Measurements from ENCODE around the gene C19orf67.

The C19orf67 gene

GRCh38 chr19:14117668-14118164 lies 32.1 kb upstream of the C19orf67 start, which contains the start of gene PRKACA:
Gene PRKACA (minus strand): TSS chr19:14117762. CDS start chr19:14117547, 215 bp downstream.
- Histone ChIP-seq H3K9ac (ENCODE audit: low read depth in 1 of 2, low read length in 2 of 2) (peak within 1 kb of the TSS; percentile 75 to 90), H3K27ac (ENCODE audit: low read depth, low read length) (peak within 1 kb of the TSS; percentile 97), H3K9me3 (ENCODE audit: control insufficient read depth in 1 of 2, low read length in 2 of 2) (no peaks in the 10 kb centered on the region), H3K4me1 (ENCODE audit: control insufficient read depth in 1 of 2, insufficient read depth in 2 of 2, low read length in 2 of 2) (peaks cover 40 to 44% of the 10 kb centered on the region in 2 donors), H3K27me3 (ENCODE audit: control insufficient read depth in 1 of 2, insufficient read depth in 2 of 2, low read length in 2 of 2) (no peaks in the 10 kb centered on the region), H3K36me3 (ENCODE audit: control insufficient read depth in 1 of 2, insufficient read depth in 2 of 2, low read length in 2 of 2) (no peaks in the 10 kb centered on the region), H3K4me3 (ENCODE audit: low read depth in 1 of 2, low read length in 2 of 2) (peak within 1 kb of the TSS; percentile 75 to 78)

GRCh38 chr19:14116918-14117578 lies 31.5 kb upstream of the C19orf67 start:
- H3K9ac ChIP-seq (ENCODE audit: low read depth in 1 of 2, low read length in 2 of 2), result peak overlapping the region; percentile 58 to 77
- peak overlapping the region; percentile 70 to 75 for H3K4me3 ChIP-seq (ENCODE audit: low read depth in 1 of 2, low read length in 2 of 2)
- H3K27me3 ChIP-seq (ENCODE audit: control insufficient read depth in 1 of 2, insufficient read depth in 2 of 2, low read length in 2 of 2), result no peaks in the 10 kb centered on the region
- no peak overlapping the region for H3K27ac ChIP-seq (ENCODE audit: low read depth, low read length)
- no peaks in the 10 kb centered on the region for H3K9me3 ChIP-seq (ENCODE audit: control insufficient read depth in 1 of 2, low read length in 2 of 2)
- H3K36me3 ChIP-seq (ENCODE audit: control insufficient read depth in 1 of 2, insufficient read depth in 2 of 2, low read length in 2 of 2), result no peaks in the 10 kb centered on the region
- peaks cover 44 to 47% of the 10 kb centered on the region in 2 donors for H3K4me1 ChIP-seq (ENCODE audit: control insufficient read depth in 1 of 2, insufficient read depth in 2 of 2, low read length in 2 of 2)

DNA sequence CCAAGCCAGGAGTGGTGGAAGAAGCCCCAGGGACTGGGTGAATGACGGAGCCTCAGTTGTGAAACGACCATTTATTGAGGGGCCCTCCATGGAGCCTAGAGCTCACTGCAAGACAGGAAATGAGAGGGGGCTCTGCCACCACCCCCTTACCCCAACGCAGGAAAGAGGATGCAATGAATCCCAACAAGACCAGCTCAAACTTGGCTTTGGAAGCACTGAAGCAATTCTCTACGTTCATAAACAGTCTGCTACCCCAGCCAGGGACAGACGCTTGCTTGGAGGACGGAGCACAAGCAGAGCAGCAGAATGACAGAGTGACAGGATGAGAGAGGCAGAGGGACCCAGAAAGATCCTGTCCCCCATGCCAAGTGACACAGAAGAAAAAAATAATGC lies 30.9 kb upstream of the C19orf67 start:
- Histone ChIP-seq H3K9ac (ENCODE audit: low read depth in 1 of 2, low read length in 2 of 2) (peak overlapping the region; percentile 58 to 77), H3K4me1 (ENCODE audit: control insufficient read depth in 1 of 2, insufficient read depth in 2 of 2, low read length in 2 of 2) (peaks cover 44 to 47% of the 10 kb centered on the region in 2 donors), H3K27ac (ENCODE audit: low read depth, low read length) (no peak overlapping the region), H3K27me3 (ENCODE audit: control insufficient read depth in 1 of 2, insufficient read depth in 2 of 2, low read length in 2 of 2) (no peaks in the 10 kb centered on the region), H3K4me3 (ENCODE audit: low read depth in 1 of 2, low read length in 2 of 2) (peak overlapping the region; percentile 70 to 75), H3K36me3 (ENCODE audit: control insufficient read depth in 1 of 2, insufficient read depth in 2 of 2, low read length in 2 of 2) (no peaks in the 10 kb centered on the region), H3K9me3 (ENCODE audit: control insufficient read depth in 1 of 2, low read length in 2 of 2) (no peaks in the 10 kb centered on the region)

- H3K36me3 ChIP-seq (ENCODE audit: control insufficient read depth in 1 of 2, insufficient read depth in 2 of 2, low read length in 2 of 2), result no peaks in the 10 kb centered on the region
- H3K4me3 ChIP-seq (ENCODE audit: low read depth in 1 of 2, low read length in 2 of 2), result no peak overlapping the region
- peak overlapping the region in 1 of 2 donors; percentile 77 for H3K9ac ChIP-seq (ENCODE audit: low read depth in 1 of 2, low read length in 2 of 2)
- H3K27me3 ChIP-seq (ENCODE audit: control insufficient read depth in 1 of 2, insufficient read depth in 2 of 2, low read length in 2 of 2), result no peaks in the 10 kb centered on the region
- H3K4me1 ChIP-seq (ENCODE audit: control insufficient read depth in 1 of 2, insufficient read depth in 2 of 2, low read length in 2 of 2), result peaks cover 44 to 47% of the 10 kb centered on the region in 2 donors
- no peak overlapping the region for H3K27ac ChIP-seq (ENCODE audit: low read depth, low read length)
- H3K9me3 ChIP-seq (ENCODE audit: control insufficient read depth in 1 of 2, low read length in 2 of 2), result no peaks in the 10 kb centered on the region
These were observed 30.2 kb upstream of the C19orf67 start for GRCh38 chr19:14115756-14116155.

GRCh38 chr19:14114854-14115253 lies 29.3 kb upstream of the C19orf67 start:
- Histone ChIP-seq H3K4me1 (ENCODE audit: control insufficient read depth in 1 of 2, insufficient read depth in 2 of 2, low read length in 2 of 2) (peaks cover 41 to 47% of the 10 kb centered on the region in 2 donors), H3K36me3 (ENCODE audit: control insufficient read depth in 1 of 2, insufficient read depth in 2 of 2, low read length in 2 of 2) (no peaks in the 10 kb centered on the region), H3K9me3 (ENCODE audit: control insufficient read depth in 1 of 2, low read length in 2 of 2) (no peaks in the 10 kb centered on the region), H3K9ac (ENCODE audit: low read depth in 1 of 2, low read length in 2 of 2) (no peak overlapping the region), H3K27me3 (ENCODE audit: control insufficient read depth in 1 of 2, insufficient read depth in 2 of 2, low read length in 2 of 2) (no peaks in the 10 kb centered on the region), H3K27ac (ENCODE audit: low read depth, low read length) (no peak overlapping the region), H3K4me3 (ENCODE audit: low read depth in 1 of 2, low read length in 2 of 2) (no peak overlapping the region)

- Histone ChIP-seq H3K4me3 (ENCODE audit: low read depth in 1 of 2, low read length in 2 of 2) (no peak overlapping the region), H3K9ac (ENCODE audit: low read depth in 1 of 2, low read length in 2 of 2) (no peak overlapping the region)
These were observed 28.9 kb upstream of the C19orf67 start for GRCh38 chr19:14114439-14114838.

DNA sequence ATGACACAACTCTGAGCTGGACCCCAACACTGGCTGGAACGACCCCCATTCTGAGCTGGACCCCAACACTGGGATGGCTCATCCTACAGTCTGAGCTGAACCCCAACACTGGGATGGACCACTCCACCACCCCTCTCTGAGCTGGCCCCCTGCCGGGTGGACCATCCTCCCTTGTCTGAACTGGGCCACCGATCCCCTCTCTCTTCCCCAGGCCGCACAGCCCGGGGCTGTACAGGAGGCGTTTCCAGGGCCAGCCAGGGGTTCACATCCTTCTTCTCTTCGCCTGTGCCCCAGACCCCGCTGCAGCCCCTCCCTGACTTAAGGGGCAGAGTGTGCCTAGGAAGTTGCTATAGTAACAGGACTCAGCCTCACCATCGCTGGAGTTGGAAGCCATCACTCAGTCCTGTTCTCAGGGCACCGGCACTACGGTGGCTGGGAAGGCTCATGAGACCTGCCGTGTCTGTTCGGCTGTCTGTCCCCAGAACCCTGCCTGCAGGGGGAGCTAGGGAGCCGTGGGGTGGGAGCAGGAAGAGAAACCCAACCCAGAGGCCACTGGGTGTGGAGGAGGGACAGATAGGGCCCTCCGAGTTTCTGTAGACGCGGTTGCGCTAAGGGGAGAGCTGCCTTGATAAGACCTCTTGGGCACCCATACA lies 28.3 kb upstream of the C19orf67 start:
- no peaks in the 10 kb centered on the region for H3K27me3 ChIP-seq (ENCODE audit: control insufficient read depth in 1 of 2, insufficient read depth in 2 of 2, low read length in 2 of 2)
- no peaks in the 10 kb centered on the region for H3K36me3 ChIP-seq (ENCODE audit: control insufficient read depth in 1 of 2, insufficient read depth in 2 of 2, low read length in 2 of 2)
- H3K4me3 ChIP-seq (ENCODE audit: low read depth in 1 of 2, low read length in 2 of 2), result no peak overlapping the region
- no peaks in the 10 kb centered on the region for H3K9me3 ChIP-seq (ENCODE audit: control insufficient read depth in 1 of 2, low read length in 2 of 2)
- no peak overlapping the region for H3K9ac ChIP-seq (ENCODE audit: low read depth in 1 of 2, low read length in 2 of 2)
- H3K27ac ChIP-seq (ENCODE audit: low read depth, low read length), result no peak overlapping the region
- peaks cover 32 to 39% of the 10 kb centered on the region in 2 donors for H3K4me1 ChIP-seq (ENCODE audit: control insufficient read depth in 1 of 2, insufficient read depth in 2 of 2, low read length in 2 of 2)

More at GRCh38 chr19:14114439-14114838, 28.9 kb upstream of the C19orf67 start:
- Histone ChIP-seq H3K4me1 (ENCODE audit: control insufficient read depth in 1 of 2, insufficient read depth in 2 of 2, low read length in 2 of 2) (peaks cover 37 to 45% of the 10 kb centered on the region in 2 donors), H3K9me3 (ENCODE audit: control insufficient read depth in 1 of 2, low read length in 2 of 2) (no peaks in the 10 kb centered on the region), H3K36me3 (ENCODE audit: control insufficient read depth in 1 of 2, insufficient read depth in 2 of 2, low read length in 2 of 2) (no peaks in the 10 kb centered on the region), H3K27ac (ENCODE audit: low read depth, low read length) (no peak overlapping the region), H3K27me3 (ENCODE audit: control insufficient read depth in 1 of 2, insufficient read depth in 2 of 2, low read length in 2 of 2) (no peaks in the 10 kb centered on the region)

GRCh38 chr19:14112809-14113385 lies 27.3 kb upstream of the C19orf67 start:
- peak overlapping the region in 1 of 2 donors; percentile 17 for H3K9ac ChIP-seq (ENCODE audit: low read depth in 1 of 2, low read length in 2 of 2)

GRCh38 chr19:14112051-14112808 lies 26.6 kb upstream of the C19orf67 start:
- no peaks in the 10 kb centered on the region for H3K27me3 ChIP-seq (ENCODE audit: control insufficient read depth in 1 of 2, insufficient read depth in 2 of 2, low read length in 2 of 2)
- H3K36me3 ChIP-seq (ENCODE audit: control insufficient read depth in 1 of 2, insufficient read depth in 2 of 2, low read length in 2 of 2), result peaks cover 0 to 4% of the 10 kb centered on the region in 2 donors
- no peaks in the 10 kb centered on the region for H3K9me3 ChIP-seq (ENCODE audit: control insufficient read depth in 1 of 2, low read length in 2 of 2)
- peaks cover 25 to 33% of the 10 kb centered on the region in 2 donors for H3K4me1 ChIP-seq (ENCODE audit: control insufficient read depth in 1 of 2, insufficient read depth in 2 of 2, low read length in 2 of 2)
- no peak overlapping the region for H3K4me3 ChIP-seq (ENCODE audit: low read depth in 1 of 2, low read length in 2 of 2)
- H3K9ac ChIP-seq (ENCODE audit: low read depth in 1 of 2, low read length in 2 of 2), result peak overlapping the region in 1 of 2 donors; percentile 17
- H3K27ac ChIP-seq (ENCODE audit: low read depth, low read length), result no peak overlapping the region

More at GRCh38 chr19:14112809-14113385, 27.3 kb upstream of the C19orf67 start:
- Histone ChIP-seq H3K4me1 (ENCODE audit: control insufficient read depth in 1 of 2, insufficient read depth in 2 of 2, low read length in 2 of 2) (peaks cover 25 to 33% of the 10 kb centered on the region in 2 donors), H3K9me3 (ENCODE audit: control insufficient read depth in 1 of 2, low read length in 2 of 2) (no peaks in the 10 kb centered on the region), H3K4me3 (ENCODE audit: low read depth in 1 of 2, low read length in 2 of 2) (no peak overlapping the region), H3K36me3 (ENCODE audit: control insufficient read depth in 1 of 2, insufficient read depth in 2 of 2, low read length in 2 of 2) (no peaks in the 10 kb centered on the region), H3K27ac (ENCODE audit: low read depth, low read length) (peak overlapping the region; percentile 64), H3K27me3 (ENCODE audit: control insufficient read depth in 1 of 2, insufficient read depth in 2 of 2, low read length in 2 of 2) (no peaks in the 10 kb centered on the region)
